A549 (cell line): ENCODE measurements around the gene SERPINE2.

Experiments
- BHLHE40 ChIP-seq: IDR thresholded peaks from 2 replicates; pipeline ENCODE4 v1.6.1; 2012; ENCODE audit warnings: low read depth, low read length, inconsistent platforms
- CEBPB ChIP-seq, 2 experiments: fragments of >200 bp in 1 of 2; sonication (Bioruptor Twin) in 1 of 2; formaldehyde crosslinking in 1 of 2; IDR thresholded peaks; 2 replicates each; pipeline ENCODE4 v1.6.1; 2012 to 2016
- CTCF ChIP-seq: fragments of >200 bp; sonication (Bioruptor Twin); formaldehyde crosslinking; IDR thresholded peaks from 3 replicates; pipeline ENCODE4 v1.5.1; 2016
- EHMT2 ChIP-seq: fragments of 200-600 bp; sonication (generic); IDR thresholded peaks from 2 replicates; pipeline ENCODE4 v1.6.1; 2016; ENCODE audit warnings: antibody characterized with exemption, low read depth, mild to moderate bottlenecking, moderate library complexity
- ELK1 ChIP-seq: fragments of 150-350 bp; IDR thresholded peaks from 2 replicates; pipeline ENCODE4 v1.6.1; 2014; ENCODE audit warnings: low read depth, mild to moderate bottlenecking, low read length
- EP300 ChIP-seq, 2 experiments: fragments of >200 bp; sonication (Bioruptor Twin); formaldehyde crosslinking; IDR thresholded peaks; 2 replicates in 1 of 2; 3 replicates in 1 of 2; pipeline ENCODE4 v1.6.1; 2016 to 2017
- JUNB ChIP-seq: fragments of >200 bp; sonication (Bioruptor Twin); formaldehyde crosslinking; IDR thresholded peaks from 2 replicates; pipeline ENCODE4 v1.6.1; 2016
- KDM5A ChIP-seq: fragments of 200-600 bp; sonication (generic); IDR thresholded peaks from 2 replicates; pipeline ENCODE4 v1.6.1; 2016; ENCODE audit warnings: antibody characterized with exemption, mild to moderate bottlenecking
- MAX ChIP-seq: IDR thresholded peaks from 2 replicates; pipeline ENCODE4 v1.6.1; 2012
- MYC ChIP-seq: IDR thresholded peaks from 2 replicates; pipeline ENCODE4 v1.6.1; 2012; ENCODE audit warnings: mild to moderate bottlenecking, inconsistent platforms, low read length, improper control_type of control experiment, borderline replicate concordance
- PBX3 ChIP-seq: IDR thresholded peaks from 2 replicates; pipeline ENCODE4 v1.6.1; 2012
- POLR2A ChIP-seq: IDR thresholded peaks from 2 replicates; pipeline ENCODE4 v1.6.1; 2012; ENCODE audit warnings: mild to moderate bottlenecking, low read length
- RAD21 ChIP-seq, 2 experiments: fragments of >200 bp in 1 of 2; sonication (Bioruptor Twin) in 1 of 2; formaldehyde crosslinking in 1 of 2; IDR thresholded peaks in 1 of 2; conservative IDR thresholded peaks in 1 of 2; 2 replicates in 1 of 2; 3 replicates in 1 of 2; pipeline ENCODE4 v1.6.1; 2012 to 2018; ENCODE audit warnings: inconsistent platforms in 1 of 2
- REST ChIP-seq: fragments of 200-600 bp; sonication (generic); IDR thresholded peaks from 2 replicates; pipeline ENCODE4 v1.6.1; 2016; ENCODE audit warnings: antibody characterized with exemption, mild to moderate bottlenecking, moderate library complexity

GRCh38 chr2:224036731-224037361 is 2.2 kb downstream of the SERPINE2 start:
- TF ChIP-seq PBX3, result no peak
- TF ChIP-seq MYC, result no peak
- TF ChIP-seq EP300 (IDR thresholded peaks at IDR 0.05), result no peak
- no peak for TF ChIP-seq CTCF
- no peak for TF ChIP-seq POLR2A
- no peak for TF ChIP-seq RAD21 (conservative IDR thresholded peaks at IDR 0.05 in 1 of 2, IDR thresholded peaks at IDR 0.05 in 1 of 2)
- TF ChIP-seq MAX, result no peak
- TF ChIP-seq JUNB, result no peak
- no peak for TF ChIP-seq BHLHE40
- TF ChIP-seq REST, result no peak
- TF ChIP-seq ELK1, result no peak
- no peak for TF ChIP-seq CEBPB (IDR thresholded peaks at IDR 0.05)
- no peak for TF ChIP-seq EHMT2
- TF ChIP-seq KDM5A, result no peak
